Pericardium fibroblast (primary cell): ENCODE data around the gene TASOR2. TPM values are rescaled to one million over a fixed set of nuclear protein-coding genes. Genes with fewer than 3 reads are reported as not detected.

Experiments used
- total RNA-seq: library from RNA; depleted of rRNA; stranded (reverse); fragments of >200 nt; gene quantifications from 2 replicates; pipeline ENCODE4 v1.2.3, GENCODE V29; 2015

The TASOR2 gene, protein sequence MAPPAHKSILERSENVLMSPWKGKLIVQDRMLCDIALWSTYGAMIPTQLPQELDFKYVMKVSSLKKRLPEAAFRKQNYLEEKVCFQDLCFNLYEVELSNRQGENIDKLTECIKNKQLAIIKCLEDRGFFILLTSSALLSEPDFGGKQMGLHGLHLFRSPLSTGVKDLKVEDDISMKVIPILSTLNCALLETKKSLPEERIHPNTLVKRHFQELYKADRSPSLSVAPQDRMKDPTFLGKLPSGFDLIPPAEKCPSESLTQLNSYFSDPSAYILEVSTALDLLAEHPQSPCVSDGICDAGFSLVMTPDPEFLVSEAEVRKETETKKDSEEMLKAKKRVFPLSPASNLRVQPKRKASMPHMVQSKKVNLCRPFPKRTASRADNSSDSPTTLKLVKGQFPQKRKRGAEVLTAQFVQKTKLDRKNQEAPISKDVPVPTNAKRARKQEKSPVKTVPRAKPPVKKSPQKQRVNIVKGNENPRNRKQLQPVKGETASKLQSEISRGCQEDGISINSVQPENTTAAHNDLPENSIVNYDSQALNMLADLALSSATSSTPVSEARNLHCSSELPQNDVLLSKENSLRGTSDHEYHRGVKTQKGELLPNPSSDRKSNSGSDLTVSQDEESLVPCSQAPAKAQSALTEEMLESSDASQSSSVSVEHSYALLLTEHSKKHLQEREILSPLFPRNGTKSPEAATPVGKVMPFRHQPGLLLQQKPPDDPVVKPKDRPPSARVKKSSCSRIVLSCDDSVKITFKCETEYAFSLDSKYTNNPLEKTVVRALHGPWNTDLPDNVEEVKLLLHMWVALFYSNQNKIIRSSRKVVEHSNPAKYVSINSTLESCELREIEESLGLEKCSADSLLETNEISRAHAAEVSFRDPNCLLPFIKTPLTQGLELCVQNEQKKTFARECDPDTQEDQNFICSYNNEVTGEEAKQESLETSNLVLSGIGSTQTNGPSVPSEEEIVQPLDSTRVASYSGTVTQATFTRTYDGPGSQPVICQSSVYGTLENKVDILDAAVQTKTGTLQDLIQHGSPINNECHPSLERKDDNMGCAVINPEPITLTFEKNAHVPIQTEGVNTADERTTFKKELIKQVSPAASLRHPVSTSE (N-terminal part only)
- 21.4 and 32.1 TPM in 2 replicates for total RNA-seq

GRCh38 chr10:5684318-5684970 is at the start of gene TASOR2:
TSS of gene TASOR2 (plus strand) at chr10:5684838. CDS start at chr10:5720643, 35,805 bp downstream.

DNA sequence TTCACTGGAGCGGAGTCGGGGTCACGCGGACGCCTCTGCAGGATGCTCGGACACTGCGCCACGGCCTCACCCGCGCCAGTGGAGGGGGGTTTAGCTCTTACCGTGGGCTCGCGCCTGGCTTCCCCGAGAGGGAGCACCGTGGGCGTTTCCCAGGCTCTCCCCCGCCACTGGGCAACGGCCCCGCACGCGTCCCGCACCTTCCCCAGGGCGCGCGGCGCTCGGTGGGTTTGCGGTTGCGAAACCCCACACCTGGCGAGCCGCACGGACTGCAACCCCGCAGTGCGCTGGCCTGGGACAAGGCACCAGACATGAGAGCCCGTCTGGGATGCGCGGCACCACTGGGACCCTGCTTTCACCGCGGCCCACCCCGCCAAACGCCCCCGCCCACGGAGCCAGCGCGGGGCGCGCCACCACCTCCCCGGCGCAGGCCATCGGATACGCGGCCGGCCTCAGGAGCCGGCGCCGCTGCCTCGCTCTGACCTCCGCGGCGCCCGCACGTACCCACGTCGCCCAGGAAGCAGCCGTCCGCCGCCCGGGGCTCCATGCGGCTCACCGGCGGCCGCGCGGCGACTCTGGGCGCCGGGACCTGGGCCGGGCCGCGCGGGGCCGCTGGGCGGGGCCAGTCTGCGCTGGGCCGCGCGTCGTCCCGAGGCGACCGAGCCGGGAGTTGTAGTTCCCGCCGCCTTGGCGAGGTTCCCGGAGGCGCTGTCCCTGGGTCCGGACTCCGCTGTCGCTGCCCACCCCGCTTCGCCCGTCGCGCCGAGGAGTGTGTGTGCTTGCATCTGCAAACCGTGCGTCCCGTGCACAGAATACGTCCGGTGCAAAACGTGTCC is 18.4 kb upstream of the TASOR2 start, which contains the start of gene ASB13:
TSS of gene ASB13 (minus strand) at position 588 of the 833 bp plus-strand sequence. CDS start at position 544, 44 bp downstream.

Other genes starting within 250 kb of the TASOR2 start
- not detected in 2 replicates for gene CALML5, start 185.3 kb upstream of the TASOR2 start, total RNA-seq
- not detected in 2 replicates for gene CALML3, start 159.9 kb upstream of the TASOR2 start, total RNA-seq
- 11.4 and 14.7 TPM in 2 replicates for gene ASB13, start 18.2 kb upstream of the TASOR2 start, total RNA-seq
- gene GDI2, start 128.6 kb downstream of the TASOR2 start, total RNA-seq, result 273 and 308 TPM in 2 replicates
- gene ANKRD16, start 205.1 kb downstream of the TASOR2 start, total RNA-seq, result 3.5 and 6.7 TPM in 2 replicates
- 63.6 and 78.6 TPM in 2 replicates for gene FBH1, start 205.4 kb downstream of the TASOR2 start, total RNA-seq